Gastrocnemius medialis (tissue), 4 donors: ENCODE results near the gene MEGF9. TPM values are rescaled to one million over a fixed set of nuclear protein-coding genes. Genes with fewer than 3 reads are reported as not detected.
"Not testable (repeated sequence)": the region's sequence is repeated elsewhere in the genome, so short reads cannot be mapped to it uniquely, and the experiment has no call there.

ENCODE experiments used
- ATAC-seq, 2 donors: fragments of 150-250 bp; one replicate each; pipeline ENCODE4 v1.9.1; 2016
- DNase-seq, 2 donors: peaks; one replicate each; pipeline ENCODE4 v3.0.0-alpha.2; 2019
- H3K27ac ChIP-seq, 4 donors: fragments of 200-600 bp; sonication (generic); 1 replicate in 1 of 4; 2 replicates in 3 of 4; pipeline ENCODE4 v1.5.1; 2016 to 2018; ENCODE audit warnings: mild to moderate bottlenecking in 2 of 4, moderate library complexity in 1 of 4
- H3K27me3 ChIP-seq, 3 donors: fragments of 200-600 bp; sonication (generic) in 2 of 3; 1 replicate in 1 of 3; 2 replicates in 2 of 3; pipeline versions ENCODE4 v1.5.1 to v1.6.0; 2016 to 2019; ENCODE audit warnings: mild to moderate bottlenecking in 1 of 3, moderate library complexity in 1 of 3
- H3K36me3 ChIP-seq, 2 donors: fragments of 200-600 bp; sonication (generic) in 1 of 2; one replicate each; pipeline ENCODE4 v1.5.1; 2017 to 2018
- H3K4me1 ChIP-seq, 2 donors: fragments of 200-600 bp; sonication (generic) in 1 of 2; one replicate each; pipeline ENCODE4 v1.5.1; 2016 to 2017; ENCODE audit warnings: mild to moderate bottlenecking in 2 of 2
- H3K4me3 ChIP-seq, 4 donors: fragments of 200-600 bp; sonication (generic) in 3 of 4; 1 replicate in 1 of 4; 2 replicates in 3 of 4; pipeline ENCODE4 v1.5.1; 2016 to 2019; ENCODE audit warnings: mild to moderate bottlenecking in 2 of 4
- H3K9me3 ChIP-seq, 3 donors: fragments of 200-600 bp; sonication (generic) in 2 of 3; 1 replicate in 1 of 3; 2 replicates in 2 of 3; pipeline ENCODE4 v1.5.1; 2016 to 2019
- POLR2A ChIP-seq, 2 donors: fragments of 450-650 bp; IDR thresholded peaks; one replicate each; pipeline ENCODE4 v1.6.1; 2017; ENCODE audit warnings: antibody characterized with exemption in 2 of 2, mild to moderate bottlenecking in 2 of 2, moderate library complexity in 2 of 2
- in situ Hi-C, 4 donors: fragments of 200-750 bp; cut with MboI; loops; one replicate each; pipeline versions ENCODE4 v1.15.0 to v1.8.0; 2017; ENCODE audit warnings: low sequenced_read_pairs in 4 of 4
- intact Hi-C: fragments of 100-400 bp; cut with DNase I; formaldehyde crosslinking; loops from one replicate; pipeline ENCODE4 v1.15.1; 2023; ENCODE audit warnings: low total_unique reads
- total RNA-seq, 4 donors: library from RNA; depleted of rRNA; stranded (reverse); fragments of >200 nt; gene quantifications; one replicate each; pipeline versions ENCODE4 v1.1.0 to v1.2.3, GENCODE V29; 2016
- TF ChIP-seq, protein P1 (sequence below), 5 experiments: fragments of 450-650 bp in 3 of 5; fragments of 200-600 bp in 2 of 5; sonication (generic) in 2 of 5; IDR thresholded peaks in 4 of 5; conservative IDR thresholded peaks in 1 of 5; 1 replicate in 4 of 5; 2 replicates in 1 of 5; pipeline ENCODE4 v1.5.1; 2016 to 2019; ENCODE audit warnings: antibody characterized with exemption in 5 of 5, mild to moderate bottlenecking in 3 of 5, moderate library complexity in 3 of 5

MEGF9 gene
- total RNA-seq, 4 donors from 2014 or later = 6.3 to 15.3 (median 13.5) TPM

GRCh38 chr9:120557205-120557604 is 157.1 kb downstream of the MEGF9 start:
- intact Hi-C loops (no loop called here), in situ Hi-C loops (no loop called here)
- ATAC-seq (peak in 1 of 2 donors; percentile 12), DNase-seq (no peak)
- Histone ChIP-seq H3K36me3 (no peaks in the 10 kb centered on the region), H3K4me3 (no peak overlapping the region), H3K4me1 (peaks cover 6 to 10% of the 10 kb centered on the region in 2 donors), H3K27ac (peak overlapping the region; percentile 26 to 85 (median 72)), H3K9me3 (no peaks in the 10 kb centered on the region), H3K27me3 (no peaks in the 10 kb centered on the region)
- TF ChIP-seq POLR2A (IDR thresholded peaks at IDR 0.05) = no peak
- TF ChIP-seq, protein P1, sequence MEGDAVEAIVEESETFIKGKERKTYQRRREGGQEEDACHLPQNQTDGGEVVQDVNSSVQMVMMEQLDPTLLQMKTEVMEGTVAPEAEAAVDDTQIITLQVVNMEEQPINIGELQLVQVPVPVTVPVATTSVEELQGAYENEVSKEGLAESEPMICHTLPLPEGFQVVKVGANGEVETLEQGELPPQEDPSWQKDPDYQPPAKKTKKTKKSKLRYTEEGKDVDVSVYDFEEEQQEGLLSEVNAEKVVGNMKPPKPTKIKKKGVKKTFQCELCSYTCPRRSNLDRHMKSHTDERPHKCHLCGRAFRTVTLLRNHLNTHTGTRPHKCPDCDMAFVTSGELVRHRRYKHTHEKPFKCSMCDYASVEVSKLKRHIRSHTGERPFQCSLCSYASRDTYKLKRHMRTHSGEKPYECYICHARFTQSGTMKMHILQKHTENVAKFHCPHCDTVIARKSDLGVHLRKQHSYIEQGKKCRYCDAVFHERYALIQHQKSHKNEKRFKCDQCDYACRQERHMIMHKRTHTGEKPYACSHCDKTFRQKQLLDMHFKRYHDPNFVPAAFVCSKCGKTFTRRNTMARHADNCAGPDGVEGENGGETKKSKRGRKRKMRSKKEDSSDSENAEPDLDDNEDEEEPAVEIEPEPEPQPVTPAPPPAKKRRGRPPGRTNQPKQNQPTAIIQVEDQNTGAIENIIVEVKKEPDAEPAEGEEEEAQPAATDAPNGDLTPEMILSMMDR (IDR thresholded peaks at IDR 0.05 in 4 of 5, conservative IDR thresholded peaks at IDR 0.05 in 1 of 5) = no peak

DNA sequence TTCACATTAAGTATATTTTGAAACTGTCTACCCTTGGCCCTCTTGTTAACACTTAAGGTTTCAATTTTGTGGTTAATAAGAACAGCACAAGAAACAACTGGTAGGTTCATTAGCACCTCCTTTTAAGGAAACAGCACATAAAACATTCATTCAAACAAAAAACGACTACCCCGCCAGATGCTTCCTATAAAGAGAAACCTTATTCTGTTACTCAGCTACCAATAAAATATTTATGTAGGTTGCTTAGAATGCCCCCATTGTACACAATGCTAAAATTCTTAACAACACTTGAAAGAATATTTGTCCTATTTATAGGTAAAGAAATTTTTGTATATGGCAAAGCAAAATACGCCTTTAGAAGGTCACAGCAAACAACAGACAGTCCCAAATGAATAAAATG is 157.5 kb downstream of the MEGF9 start:
- intact Hi-C loops (no loop called here), in situ Hi-C loops (no loop called here)

GRCh38 chr9:120555839-120556238 is 158.4 kb downstream of the MEGF9 start:
- no peak for TF ChIP-seq POLR2A (IDR thresholded peaks at IDR 0.05)
- TF ChIP-seq, protein P1 (IDR thresholded peaks at IDR 0.05 in 4 of 5, conservative IDR thresholded peaks at IDR 0.05 in 1 of 5) = no peak
- in situ Hi-C loops = no loop called here
- Histone ChIP-seq H3K9me3 (no peaks in the 10 kb centered on the region), H3K27ac (no peak overlapping the region), H3K4me3 (no peak overlapping the region), H3K4me1 (peaks cover 6 to 10% of the 10 kb centered on the region in 2 donors), H3K36me3 (no peaks in the 10 kb centered on the region), H3K27me3 (no peaks in the 10 kb centered on the region)
- no peak for DNase-seq
- intact Hi-C loops = no loop called here
- ATAC-seq = no peak

More for the DNA sequence above, 157.5 kb downstream of the MEGF9 start:
- H3K36me3 ChIP-seq = no peaks in the 10 kb centered on the region
- H3K27ac ChIP-seq = peak overlapping the region in 3 of 4 donors; percentile 70 to 85 (median 74)
- ATAC-seq (no peak), DNase-seq (no peak)
- peaks cover 6 to 10% of the 10 kb centered on the region in 2 donors for H3K4me1 ChIP-seq
- TF ChIP-seq POLR2A (IDR thresholded peaks at IDR 0.05) = no peak
- TF ChIP-seq, protein P1 (IDR thresholded peaks at IDR 0.05 in 4 of 5, conservative IDR thresholded peaks at IDR 0.05 in 1 of 5) = no peak
- H3K27me3 ChIP-seq = no peaks in the 10 kb centered on the region
- no peak overlapping the region for H3K4me3 ChIP-seq
- no peaks in the 10 kb centered on the region for H3K9me3 ChIP-seq

GRCh38 chr9:120552210-120552704 is 162.0 kb downstream of the MEGF9 start:
- intact Hi-C loops, H3K27ac ChIP-seq: not testable (repeated sequence)
- H3K36me3 ChIP-seq = peaks cover 0 to 26% of the 10 kb centered on the region in 2 donors

More at GRCh38 chr9:120552210-120552704, 162.0 kb downstream of the MEGF9 start:
- ATAC-seq, H3K4me3 ChIP-seq, H3K4me1 ChIP-seq, DNase-seq, H3K9me3 ChIP-seq, H3K27me3 ChIP-seq, in situ Hi-C loops: not testable (repeated sequence)

Other genes with a start within 250 kb of the MEGF9 start
- gene CDK5RAP2, start 134.3 kb downstream of the MEGF9 start, total RNA-seq = 10 to 100 TPM; 57.4 to 86.3 (median 70.3) TPM
- gene FBXW2, start 78.9 kb upstream of the MEGF9 start, total RNA-seq = 10 to 100 TPM; 17.0 to 20.0 (median 19.0) TPM
- 10 to 100 TPM in 3 of 4 donors, 1 to 10 TPM in 1; 9.3 to 35.3 (median 12.6) TPM for gene PSMD5, start 128.5 kb upstream of the MEGF9 start, total RNA-seq
- gene PHF19, start 162.7 kb upstream of the MEGF9 start, total RNA-seq = 10 to 100 TPM in 2 of 4 donors, 1 to 10 TPM in 2; 9.2 to 12.5 (median 10.8) TPM
- 1 to 10 TPM in 1 of 4 donors, under 1 TPM in 3; 0.42 to 1.6 (median 0.77) TPM for gene TRAF1, start 212.3 kb upstream of the MEGF9 start, total RNA-seq